Stimulated activated naive CD8-positive, alpha-beta T cell treated with anti-CD3 and anti-CD28 coated beads, Interleukin-15, Interleukin-2, amounts not matched to agents 100 U/mL and 50 U/mL, for 24 hours (primary cell): ENCODE results near the gene FOXA3.

ENCODE experiments used
- ATAC-seq: fragments of 150-1000 bp; cut with Tn5 transposase; one replicate; pipeline ENCODE4 v1.10.0; 2021
- DNase-seq: peaks from one replicate; pipeline ENCODE4 v3.0.0; 2021

Gene FOXA3

GRCh38 chr19:45863840-45864628 lies at the start of gene FOXA3:
FOXA3 (plus strand) TSS chr19:45864326; CDS start chr19:45864457, 131 bp downstream.
- ATAC-seq (peak; percentile 40), DNase-seq (peak; percentile 79)

- ATAC-seq (no peak), DNase-seq (no peak)
These were observed 49.2 kb upstream of the FOXA3 start, which contains the start of gene RSPH6A for GRCh38 chr19:45814851-45815480. RSPH6A (minus strand) TSS chr19:45815308; CDS start chr19:45815176, 132 bp downstream.

DNA sequence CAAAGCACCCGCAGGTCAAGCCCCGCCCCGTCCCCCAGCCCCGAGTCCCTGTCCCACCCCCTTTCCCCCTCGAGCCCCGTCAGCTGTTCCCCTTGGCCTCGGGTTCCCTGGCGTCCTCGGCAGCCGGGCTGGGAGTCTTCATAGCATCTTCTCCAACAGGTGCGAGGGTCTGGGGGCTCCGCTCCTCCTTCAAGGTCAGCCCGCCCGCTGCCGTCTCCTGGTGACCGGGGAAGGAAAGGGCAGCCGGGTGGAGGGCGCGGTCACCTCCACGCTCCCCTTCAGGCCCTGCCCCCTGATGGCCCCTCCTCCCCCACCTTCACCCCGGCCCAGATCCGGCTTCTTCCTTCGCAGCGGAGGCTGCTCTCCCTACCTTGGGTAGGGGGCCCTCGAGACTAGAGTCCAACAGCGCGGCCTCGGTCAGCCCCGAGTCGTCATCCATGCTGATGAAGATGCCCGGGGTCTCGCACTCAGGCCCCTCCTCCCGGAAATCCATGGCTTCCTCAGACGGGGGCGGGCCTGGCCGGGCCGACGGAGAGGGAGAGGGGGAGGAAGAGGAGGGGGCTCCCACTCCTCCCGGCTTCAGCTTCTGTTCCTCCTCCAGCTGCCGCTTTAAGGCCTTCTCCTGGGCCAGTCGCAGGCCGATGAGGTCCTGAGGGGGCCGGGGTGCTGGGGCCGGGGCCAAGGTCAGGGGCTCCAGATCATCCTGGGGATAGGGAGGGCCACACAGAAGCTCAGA lies 48.5 kb upstream of the FOXA3 start:
- ATAC-seq: no peak
- no peak for DNase-seq

GRCh38 chr19:45816236-45817009 lies 47.7 kb upstream of the FOXA3 start:
- ATAC-seq (no peak), DNase-seq (no peak)

DNA sequence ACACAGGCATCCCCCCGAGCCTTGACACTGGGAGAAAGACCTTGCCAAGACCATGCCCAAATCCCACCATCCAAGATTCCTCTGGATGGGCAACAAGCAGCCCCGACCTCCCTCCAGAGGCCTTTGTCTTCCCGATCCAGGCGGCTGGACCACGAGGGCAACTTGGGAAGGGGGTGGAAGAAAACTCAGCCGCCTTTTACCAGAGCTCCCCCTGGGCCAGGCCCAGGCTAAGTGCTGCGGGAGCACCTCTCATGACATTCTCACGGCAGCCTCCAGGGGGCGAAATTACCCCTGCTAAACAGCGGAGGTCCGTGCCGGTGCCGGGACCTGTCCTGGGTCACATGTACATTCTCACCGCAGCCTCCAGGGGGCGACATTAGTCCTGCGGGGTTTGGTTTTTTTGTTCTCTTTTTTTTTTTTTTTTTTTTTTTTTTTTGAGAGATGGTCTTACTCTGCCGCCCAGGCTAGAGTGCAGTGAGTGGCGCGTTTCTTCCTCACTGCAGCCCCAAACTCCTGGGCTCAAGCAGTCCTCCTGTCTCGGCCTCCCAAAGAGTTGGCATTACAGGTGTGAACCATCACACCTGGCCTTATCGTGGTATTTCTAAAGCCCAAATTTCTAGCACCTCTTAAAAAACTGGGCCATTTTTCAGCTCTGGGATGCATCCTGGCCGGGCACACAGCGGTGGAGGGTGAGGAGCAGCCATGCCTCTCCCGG lies 47.0 kb upstream of the FOXA3 start:
- ATAC-seq (peak; percentile 97), DNase-seq (peak; percentile 99)

DNA sequence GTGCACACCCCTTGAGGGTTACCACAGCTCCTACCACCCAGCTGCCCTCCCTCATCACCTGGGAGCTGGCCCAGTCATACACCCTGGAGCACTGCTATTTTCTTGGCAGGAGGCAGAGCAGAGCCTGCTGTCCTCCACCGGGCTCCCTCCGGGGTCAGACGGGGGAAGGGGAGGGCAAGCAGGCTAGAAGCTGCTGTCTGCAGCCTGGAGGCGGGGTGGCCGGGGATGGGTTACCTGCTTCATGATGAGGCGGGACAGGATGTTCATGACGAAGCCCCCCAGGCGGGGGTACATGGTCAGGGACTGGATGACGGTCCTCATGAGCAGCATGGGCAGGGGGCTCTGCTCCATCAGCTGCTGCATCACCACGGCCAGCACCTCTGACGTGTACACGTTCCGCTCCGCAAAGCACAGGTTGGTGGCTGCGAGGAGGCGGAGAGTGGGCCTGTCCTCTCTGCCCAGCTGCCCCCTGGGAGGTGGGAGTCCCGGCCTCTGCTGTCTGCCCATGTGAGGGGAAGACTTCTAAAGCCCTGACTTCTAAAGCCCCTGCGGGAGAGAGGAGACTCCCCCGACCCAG lies 46.3 kb upstream of the FOXA3 start:
- DNase-seq: no peak
- no peak for ATAC-seq

DNA sequence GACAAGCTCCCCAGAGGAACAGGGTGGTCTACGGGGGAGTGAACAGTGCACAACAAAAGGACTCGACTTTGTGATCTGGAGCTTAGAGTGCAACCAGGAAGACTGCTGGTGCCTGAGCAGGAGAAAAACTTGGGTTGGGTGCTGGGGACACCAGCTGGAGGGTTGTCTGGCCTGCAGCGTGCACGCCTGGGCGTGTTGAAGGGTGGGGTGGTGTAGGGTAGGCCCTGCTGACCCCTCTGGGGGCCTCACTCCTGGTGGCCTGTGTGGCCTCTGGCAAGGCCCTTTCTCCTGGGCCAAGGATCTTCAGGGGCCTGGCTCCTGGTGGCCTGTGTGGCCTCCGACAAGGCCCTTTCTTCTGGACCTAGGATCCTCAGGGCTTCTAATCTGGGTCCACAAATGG lies 44.4 kb upstream of the FOXA3 start:
- ATAC-seq (no peak), DNase-seq (no peak)

- no peak for DNase-seq
- no peak for ATAC-seq
These were observed 43.6 kb upstream of the FOXA3 start for GRCh38 chr19:45820413-45821102.

GRCh38 chr19:45821103-45821521 lies 43.0 kb upstream of the FOXA3 start:
- no peak for ATAC-seq

DNA sequence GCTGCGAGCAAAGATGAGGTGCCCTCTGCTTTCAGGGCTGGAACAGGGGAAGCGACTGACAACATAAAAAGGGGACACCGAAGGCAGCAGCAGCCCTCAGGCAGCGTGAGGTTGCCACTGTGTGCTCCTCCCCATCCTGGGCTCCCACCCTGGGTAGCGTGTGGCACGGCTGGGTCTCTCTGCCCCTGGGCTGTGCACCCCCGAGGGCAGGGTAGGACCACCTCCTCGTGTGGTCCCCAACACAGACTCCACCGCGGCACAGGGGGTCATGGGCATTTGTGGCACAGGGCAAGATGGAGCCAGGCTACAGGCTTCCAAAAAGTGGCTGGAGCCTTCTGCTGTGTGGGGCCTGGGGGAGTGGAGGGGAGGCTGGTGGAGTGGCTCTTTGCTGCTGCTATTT lies 42.6 kb upstream of the FOXA3 start:
- DNase-seq: no peak
- no peak for ATAC-seq

More at GRCh38 chr19:45821103-45821521, 43.0 kb upstream of the FOXA3 start:
- DNase-seq: no peak

GRCh38 chr19:45822716-45823115 lies 41.4 kb upstream of the FOXA3 start:
- DNase-seq (no peak), ATAC-seq (no peak)

DNA sequence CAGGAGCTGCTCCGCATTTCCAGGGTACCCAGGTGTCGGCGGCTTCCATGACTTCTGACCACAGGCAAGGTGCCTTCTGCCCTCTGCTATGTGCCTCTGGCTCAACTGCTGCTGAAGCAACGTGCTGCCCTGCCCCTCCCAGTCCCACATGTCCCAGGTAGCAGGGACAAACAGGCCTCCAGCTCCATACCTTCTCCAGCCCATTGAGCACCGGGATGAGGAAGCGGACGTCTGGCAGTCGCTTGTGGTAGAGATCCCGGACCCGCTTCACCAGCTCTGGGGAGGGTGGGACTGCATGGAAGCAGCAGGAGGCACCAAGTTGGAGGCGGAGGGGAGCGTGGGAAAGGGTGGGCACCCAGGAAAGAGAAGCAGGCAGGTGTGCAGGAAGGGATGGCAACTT lies 40.9 kb upstream of the FOXA3 start:
- DNase-seq (no peak), ATAC-seq (no peak)

GRCh38 chr19:45824041-45824471 lies 40.1 kb upstream of the FOXA3 start:
- DNase-seq: no peak
- no peak for ATAC-seq

GRCh38 chr19:45824531-45825262 lies 39.4 kb upstream of the FOXA3 start:
- ATAC-seq (no peak), DNase-seq (no peak)

DNA sequence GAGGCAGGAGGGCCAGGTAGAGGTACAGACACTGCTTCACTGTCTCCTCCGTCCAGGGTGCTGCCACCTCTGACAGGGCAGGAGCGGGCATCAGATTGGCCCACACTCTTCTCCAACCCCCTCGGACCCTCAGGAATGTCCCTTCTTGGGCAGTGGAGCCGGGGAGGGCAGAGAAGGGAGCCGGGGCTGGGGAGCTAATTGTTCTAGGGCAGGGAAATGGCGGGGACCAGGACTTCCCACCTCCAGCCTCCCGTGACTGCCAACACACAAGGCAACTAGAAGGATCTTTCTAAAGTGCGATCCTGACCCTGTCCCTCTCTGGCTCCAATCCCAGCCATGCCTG lies 38.9 kb upstream of the FOXA3 start:
- no peak for DNase-seq

DNA sequence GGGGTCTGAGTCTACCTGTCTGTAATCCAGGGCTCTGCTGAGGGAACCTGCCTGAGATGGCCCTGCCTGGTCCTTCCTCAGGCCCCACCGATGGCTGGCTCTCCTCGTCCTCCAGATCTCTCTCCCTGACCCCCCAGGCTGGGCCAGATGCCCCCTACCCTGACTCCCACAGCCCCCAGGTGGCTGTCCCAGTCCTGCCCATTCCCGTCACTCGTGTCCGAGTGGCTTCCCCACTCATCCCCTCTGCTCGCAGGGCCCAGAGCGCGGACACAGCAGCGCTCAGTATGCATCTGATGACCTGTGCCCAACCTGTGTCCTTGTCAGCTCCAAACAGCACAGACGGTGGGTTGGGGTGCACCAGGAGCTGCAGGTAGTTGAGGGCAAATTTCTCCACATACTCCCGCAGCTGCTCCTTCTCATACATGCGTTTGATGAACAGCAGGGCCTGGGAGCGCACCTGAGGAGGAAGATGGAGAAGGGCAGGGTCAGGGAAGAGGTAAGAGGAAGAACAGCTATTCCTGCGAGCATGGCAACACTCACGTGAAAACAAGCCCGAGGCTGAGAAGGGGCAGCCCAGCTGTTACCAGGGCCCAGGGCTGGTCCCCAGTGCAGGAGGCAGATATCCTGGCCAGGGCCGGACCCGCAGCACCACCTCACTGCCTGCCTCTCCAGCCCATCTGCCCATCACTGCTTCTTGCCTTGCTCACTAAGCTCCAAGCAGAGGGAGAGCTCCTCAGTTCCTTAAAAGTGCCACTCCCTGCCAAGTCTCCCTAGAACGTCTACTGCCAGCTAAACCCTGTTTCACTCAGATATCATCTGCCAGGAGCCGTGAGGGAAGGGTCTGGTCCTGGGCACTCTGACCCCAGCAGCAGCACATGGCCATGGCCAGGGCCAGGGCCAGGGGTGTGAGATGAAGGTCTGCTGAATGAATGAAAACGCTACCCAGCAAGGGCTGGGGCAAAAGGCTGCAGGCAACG lies 37.9 kb upstream of the FOXA3 start:
- DNase-seq: no peak

More for the DNA sequence above, 38.9 kb upstream of the FOXA3 start:
- no peak for ATAC-seq

DNA sequence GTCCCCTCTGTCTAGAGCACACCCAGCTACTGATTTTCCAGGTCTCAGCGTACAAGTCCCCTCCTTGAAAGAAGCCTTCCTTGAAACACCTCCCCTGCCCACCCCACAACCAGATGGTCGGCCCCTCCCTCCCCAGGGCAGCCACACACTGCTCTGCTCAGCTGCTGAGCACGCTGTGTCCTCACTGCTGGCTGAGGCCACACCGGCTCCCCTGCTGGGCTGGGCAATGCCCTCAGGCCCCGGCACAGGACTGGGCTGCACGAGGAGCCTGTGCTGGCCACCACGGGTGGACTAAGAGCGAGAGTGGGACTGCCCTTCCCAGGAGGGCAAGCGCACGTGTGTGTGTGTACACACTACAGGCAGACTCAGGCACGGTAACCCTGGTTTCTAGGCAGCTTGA lies 37.2 kb upstream of the FOXA3 start:
- DNase-seq (no peak), ATAC-seq (no peak)

More for the DNA sequence above, 37.9 kb upstream of the FOXA3 start:
- no peak for ATAC-seq

DNA sequence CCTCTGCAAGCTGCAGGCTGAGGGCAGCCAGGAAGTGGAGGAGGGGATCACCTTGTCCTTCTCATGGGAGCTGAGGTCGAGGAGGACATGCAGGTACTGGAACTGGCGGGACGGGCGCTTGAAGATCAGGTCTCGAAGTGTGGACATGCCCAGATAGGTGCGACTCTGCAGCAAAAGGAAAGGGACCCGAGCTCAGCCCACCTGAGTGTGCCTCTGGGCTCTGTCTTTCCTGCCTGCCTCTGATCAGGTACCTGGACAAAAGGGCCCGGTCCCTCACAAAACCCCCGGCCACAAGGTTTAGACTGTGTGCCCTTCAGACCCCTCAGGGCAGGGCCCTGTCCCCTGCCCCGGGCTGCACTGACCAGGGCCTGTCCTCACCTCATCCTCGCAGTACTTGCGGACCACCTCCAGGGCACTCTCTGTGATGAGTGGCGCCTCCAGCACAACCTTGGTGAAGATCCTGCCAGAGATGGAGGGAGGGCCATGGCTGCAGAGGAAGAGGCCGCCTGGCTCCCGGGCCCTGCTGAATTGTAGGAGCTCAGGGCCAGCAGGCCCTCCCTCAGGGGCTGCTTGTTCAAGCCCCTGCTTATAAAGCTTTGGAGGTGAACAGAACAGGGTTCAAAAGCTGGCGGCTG lies 36.5 kb upstream of the FOXA3 start:
- ATAC-seq (no peak), DNase-seq (no peak)
